HEK293T (cell line): ENCODE measurements around the gene DCTN4.

Source experiments
- CTCF ChIA-PET: fragments of 350-600 bp; formaldehyde crosslinking; extraction: SDS; loops from one replicate; lab custom pipeline; 2021; ENCODE audit warnings: antibody characterized with exemption, inconsistent platforms; lab: Yijun Ruan, JAX
- POLR2A ChIA-PET: fragments of 350-600 bp; formaldehyde crosslinking; extraction: SDS; loops from one replicate; lab custom pipeline; 2020; ENCODE audit warnings: antibody characterized with exemption, inconsistent platforms; lab: Yijun Ruan, JAX
- DNase-seq: peaks from one replicate; pipeline ENCODE4 v3.0.0; 2012; ENCODE audit warnings: mixed read lengths; ENCODE audit errors: extremely low spot score
- ARNT ChIP-seq: fragments of 450-650 bp; IDR thresholded peaks from 2 replicates; pipeline ENCODE4 v1.6.1; 2017; ENCODE audit warnings: mild to moderate bottlenecking
- BHLHE40 ChIP-seq: fragments of 450-650 bp; IDR thresholded peaks from 2 replicates; pipeline ENCODE4 v1.6.1; 2016; ENCODE audit warnings: mild to moderate bottlenecking, moderate library complexity, borderline replicate concordance
- CTBP1 ChIP-seq: fragments of 450-650 bp; IDR thresholded peaks from 2 replicates; pipeline ENCODE4 v1.6.1; 2016; ENCODE audit warnings: borderline replicate concordance
- ELF4 ChIP-seq: fragments of 450-650 bp; IDR thresholded peaks from 2 replicates; pipeline ENCODE4 v1.6.1; 2017; ENCODE audit warnings: antibody characterized with exemption
- FOXA1 ChIP-seq: fragments of 450-650 bp; IDR thresholded peaks from 2 replicates; pipeline ENCODE4 v1.6.1; 2016; ENCODE audit warnings: mild to moderate bottlenecking
- FOXK2 ChIP-seq: fragments of 450-650 bp; IDR thresholded peaks from 2 replicates; pipeline ENCODE4 v1.6.1; 2016; ENCODE audit warnings: mild to moderate bottlenecking
- HDGF ChIP-seq: fragments of 450-650 bp; IDR thresholded peaks from 2 replicates; pipeline ENCODE4 v1.6.1; 2017; ENCODE audit warnings: antibody characterized with exemption, borderline replicate concordance
- NFRKB ChIP-seq: fragments of 450-650 bp; IDR thresholded peaks from 2 replicates; pipeline ENCODE4 v1.6.1; 2016; ENCODE audit warnings: mild to moderate bottlenecking, moderate library complexity
- SUZ12 ChIP-seq: fragments of 450-650 bp; IDR thresholded peaks from 2 replicates; pipeline ENCODE4 v1.6.1; 2016; ENCODE audit warnings: mild to moderate bottlenecking
- TF ChIP-seq, protein P1 (sequence below): fragments of 450-650 bp; IDR thresholded peaks from 2 replicates; pipeline ENCODE4 v1.6.1; 2016

The DCTN4 gene

DNA sequence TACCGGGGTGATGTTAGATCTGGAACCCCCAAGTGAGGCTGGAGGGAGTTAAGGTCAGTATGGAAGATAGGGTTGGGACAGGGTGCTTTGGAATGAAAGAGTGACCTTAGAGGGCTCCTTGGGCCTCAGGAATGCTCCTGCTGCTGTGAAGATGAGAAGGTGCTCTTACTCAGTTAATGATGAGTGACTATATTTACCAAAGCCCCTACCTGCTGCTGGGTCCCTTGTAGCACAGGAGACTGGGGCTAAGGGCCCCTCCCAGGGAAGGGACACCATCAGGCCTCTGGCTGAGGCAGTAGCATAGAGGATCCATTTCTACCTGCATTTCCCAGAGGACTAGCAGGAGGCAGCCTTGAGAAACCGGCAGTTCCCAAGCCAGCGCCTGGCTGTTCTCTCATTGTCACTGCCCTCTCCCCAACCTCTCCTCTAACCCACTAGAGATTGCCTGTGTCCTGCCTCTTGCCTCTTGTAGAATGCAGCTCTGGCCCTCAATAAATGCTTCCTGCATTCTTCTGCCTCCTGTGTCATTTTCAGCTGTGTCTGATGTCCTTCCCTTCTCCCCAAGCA lies 100.0 kb downstream of the DCTN4 start:
- ChIA-PET CTCF (interaction anchor here (0.6 to 1.1 kb wide), 2 partner anchors 97 to 99 kb away, joined by 3 read pairs; no protein-coding TSS in a partner anchor), POLR2A (interaction anchor here (1.5 to 4.6 kb wide), 2 partner anchors 10 to 42 kb away, joined by 3 to 33 read pairs; partner anchors contain the start of gene RBM22)
- TF ChIP-seq SUZ12 (no peak), BHLHE40 (no peak), CTBP1 (no peak), FOXK2 (no peak), ARNT (no peak), NFRKB (no peak), FOXA1 (no peak), ELF4 (no peak), HDGF (no peak)
- TF ChIP-seq, protein P1, sequence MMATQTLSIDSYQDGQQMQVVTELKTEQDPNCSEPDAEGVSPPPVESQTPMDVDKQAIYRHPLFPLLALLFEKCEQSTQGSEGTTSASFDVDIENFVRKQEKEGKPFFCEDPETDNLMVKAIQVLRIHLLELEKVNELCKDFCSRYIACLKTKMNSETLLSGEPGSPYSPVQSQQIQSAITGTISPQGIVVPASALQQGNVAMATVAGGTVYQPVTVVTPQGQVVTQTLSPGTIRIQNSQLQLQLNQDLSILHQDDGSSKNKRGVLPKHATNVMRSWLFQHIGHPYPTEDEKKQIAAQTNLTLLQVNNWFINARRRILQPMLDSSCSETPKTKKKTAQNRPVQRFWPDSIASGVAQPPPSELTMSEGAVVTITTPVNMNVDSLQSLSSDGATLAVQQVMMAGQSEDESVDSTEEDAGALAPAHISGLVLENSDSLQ = no peak
- no peak for DNase-seq
